Mammary epithelial cell (primary cell): Measurements from ENCODE around the gene HENMT1.

Experiments used
- EZH2 ChIP-seq: IDR thresholded peaks from 2 replicates; pipeline ENCODE4 v1.6.1; 2012; ENCODE audit warnings: low read length, inconsistent platforms, borderline replicate concordance
- TF ChIP-seq, protein P1 (sequence below), 2 donors: IDR thresholded peaks in 1 of 2; conservative IDR thresholded peaks in 1 of 2; 2 replicates each; pipeline ENCODE4 v1.5.1; 2011 to 2012; ENCODE audit warnings: inconsistent platforms in 2 of 2, low read length in 2 of 2, mild to moderate bottlenecking in 2 of 2, control low read depth in 1 of 2, low read depth in 1 of 2; ENCODE audit not compliant: insufficient read depth in 1 of 2; ENCODE audit errors: extremely low read depth in 1 of 2

DNA sequence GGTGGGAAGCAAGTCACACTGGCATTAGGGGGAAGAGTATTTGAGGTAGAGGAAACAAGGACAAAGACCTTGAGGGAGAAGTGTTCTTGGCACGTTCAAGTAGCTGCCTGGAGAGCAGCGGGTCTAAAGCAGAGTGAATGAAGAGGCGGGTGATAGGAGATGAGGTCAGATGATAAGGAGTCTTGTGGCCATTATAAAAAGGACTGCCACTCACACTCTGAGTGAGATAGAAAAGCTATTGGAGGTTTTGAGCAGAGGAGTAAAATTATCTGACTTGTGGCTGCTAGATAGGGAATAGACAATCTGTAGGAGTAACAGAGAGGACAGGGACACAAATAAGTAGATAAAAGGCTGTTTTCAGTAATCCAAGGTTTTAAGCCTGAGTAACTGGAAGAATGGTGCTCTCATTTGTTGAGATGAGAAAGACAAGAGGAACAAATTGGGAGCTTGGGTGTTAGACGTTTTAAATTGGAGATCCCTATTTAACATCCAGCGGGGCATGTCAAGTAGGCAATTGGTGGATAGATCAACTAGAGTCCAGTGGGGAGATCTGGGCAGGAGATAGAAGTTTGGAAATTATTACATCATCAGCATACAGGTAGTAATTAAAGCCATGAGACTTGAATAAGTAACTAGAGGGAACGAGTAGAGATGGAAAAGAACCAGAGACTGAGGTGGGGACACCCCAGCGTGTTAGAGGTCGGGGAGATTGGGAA, 43.7 kb downstream of the HENMT1 start:
- TF ChIP-seq, protein P1, sequence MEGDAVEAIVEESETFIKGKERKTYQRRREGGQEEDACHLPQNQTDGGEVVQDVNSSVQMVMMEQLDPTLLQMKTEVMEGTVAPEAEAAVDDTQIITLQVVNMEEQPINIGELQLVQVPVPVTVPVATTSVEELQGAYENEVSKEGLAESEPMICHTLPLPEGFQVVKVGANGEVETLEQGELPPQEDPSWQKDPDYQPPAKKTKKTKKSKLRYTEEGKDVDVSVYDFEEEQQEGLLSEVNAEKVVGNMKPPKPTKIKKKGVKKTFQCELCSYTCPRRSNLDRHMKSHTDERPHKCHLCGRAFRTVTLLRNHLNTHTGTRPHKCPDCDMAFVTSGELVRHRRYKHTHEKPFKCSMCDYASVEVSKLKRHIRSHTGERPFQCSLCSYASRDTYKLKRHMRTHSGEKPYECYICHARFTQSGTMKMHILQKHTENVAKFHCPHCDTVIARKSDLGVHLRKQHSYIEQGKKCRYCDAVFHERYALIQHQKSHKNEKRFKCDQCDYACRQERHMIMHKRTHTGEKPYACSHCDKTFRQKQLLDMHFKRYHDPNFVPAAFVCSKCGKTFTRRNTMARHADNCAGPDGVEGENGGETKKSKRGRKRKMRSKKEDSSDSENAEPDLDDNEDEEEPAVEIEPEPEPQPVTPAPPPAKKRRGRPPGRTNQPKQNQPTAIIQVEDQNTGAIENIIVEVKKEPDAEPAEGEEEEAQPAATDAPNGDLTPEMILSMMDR (conservative IDR thresholded peaks at IDR 0.05 in 1 of 2, IDR thresholded peaks at IDR 0.05 in 1 of 2; ENCODE audit: extremely low read depth in 1 of 2, insufficient read depth in 1 of 2, low read depth in 1 of 2, low read length in 2 of 2), result no peak
- no peak for TF ChIP-seq EZH2
